KOPT-K1 (cell line): ENCODE measurements around the gene SCPEP1.
"Not testable (repeated sequence)": the region's sequence is repeated elsewhere in the genome, so short reads cannot be mapped to it uniquely, and the experiment has no call there.

Source experiments
- H3K27ac ChIP-seq: fragments of 200-600 bp; sonication (generic); 2 replicates; pipeline ENCODE4 v1.5.1; 2016; ENCODE audit warnings: antibody characterized with exemption, mild to moderate bottlenecking, low read depth, low read length; ENCODE audit not compliant: poor library complexity, severe bottlenecking
- H3K36me3 ChIP-seq: fragments of 200-600 bp; sonication (generic); 2 replicates; pipeline ENCODE4 v1.5.1; 2017; ENCODE audit warnings: antibody characterized with exemption, mild to moderate bottlenecking, low read length, moderate library complexity; ENCODE audit not compliant: insufficient read depth
- H3K9me3 ChIP-seq: fragments of 200-600 bp; sonication (generic); 2 replicates; pipeline ENCODE4 v1.5.1; 2017; ENCODE audit warnings: antibody characterized with exemption, low read length, mild to moderate bottlenecking; ENCODE audit not compliant: insufficient read depth, poor library complexity, severe bottlenecking

Gene SCPEP1, protein sequence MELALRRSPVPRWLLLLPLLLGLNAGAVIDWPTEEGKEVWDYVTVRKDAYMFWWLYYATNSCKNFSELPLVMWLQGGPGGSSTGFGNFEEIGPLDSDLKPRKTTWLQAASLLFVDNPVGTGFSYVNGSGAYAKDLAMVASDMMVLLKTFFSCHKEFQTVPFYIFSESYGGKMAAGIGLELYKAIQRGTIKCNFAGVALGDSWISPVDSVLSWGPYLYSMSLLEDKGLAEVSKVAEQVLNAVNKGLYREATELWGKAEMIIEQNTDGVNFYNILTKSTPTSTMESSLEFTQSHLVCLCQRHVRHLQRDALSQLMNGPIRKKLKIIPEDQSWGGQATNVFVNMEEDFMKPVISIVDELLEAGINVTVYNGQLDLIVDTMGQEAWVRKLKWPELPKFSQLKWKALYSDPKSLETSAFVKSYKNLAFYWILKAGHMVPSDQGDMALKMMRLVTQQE

DNA sequence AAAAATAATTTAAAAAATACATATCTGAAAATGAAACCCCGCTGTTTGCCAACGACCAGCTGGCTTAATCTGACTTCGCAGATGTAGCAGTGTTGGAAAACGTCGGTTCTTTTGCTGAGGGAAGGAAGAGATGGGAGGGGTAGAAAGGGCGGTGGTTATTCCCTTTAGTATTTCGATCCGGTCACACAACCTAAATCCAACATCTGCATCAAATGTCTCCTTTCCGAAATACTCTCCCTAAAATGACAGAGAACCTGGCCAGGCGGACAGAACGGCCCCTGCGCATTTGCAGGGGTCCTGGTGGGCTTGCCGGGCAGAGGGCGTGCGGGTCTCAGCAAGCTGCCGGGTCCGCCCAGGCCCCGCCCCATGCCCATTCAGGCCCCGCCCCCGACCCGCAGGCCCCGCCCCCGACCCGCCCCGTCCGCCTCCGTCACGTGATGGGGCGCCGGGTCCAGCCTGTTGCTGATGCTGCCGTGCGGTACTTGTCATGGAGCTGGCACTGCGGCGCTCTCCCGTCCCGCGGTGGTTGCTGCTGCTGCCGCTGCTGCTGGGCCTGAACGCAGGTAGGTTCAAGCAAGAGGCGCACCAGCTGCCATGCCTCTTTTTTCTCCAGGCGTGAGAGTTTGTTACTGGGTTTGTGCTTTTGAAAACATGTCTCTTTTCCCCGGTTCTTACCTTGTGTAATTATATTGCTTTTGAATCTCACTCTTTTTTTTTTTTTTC, at the start of gene SCPEP1:
Gene SCPEP1, plus strand, starts transcription at position 459 of the 723 bp plus-strand sequence. Its CDS starts 29 bp downstream, at position 488.
- Histone ChIP-seq H3K9me3 (peaks cover 2% of the 10 kb centered on the region), H3K27ac (peak within 1 kb of the TSS; percentile 26), H3K36me3 (no peaks in the 10 kb centered on the region; the same call in 1 of the 2 replicates)

DNA sequence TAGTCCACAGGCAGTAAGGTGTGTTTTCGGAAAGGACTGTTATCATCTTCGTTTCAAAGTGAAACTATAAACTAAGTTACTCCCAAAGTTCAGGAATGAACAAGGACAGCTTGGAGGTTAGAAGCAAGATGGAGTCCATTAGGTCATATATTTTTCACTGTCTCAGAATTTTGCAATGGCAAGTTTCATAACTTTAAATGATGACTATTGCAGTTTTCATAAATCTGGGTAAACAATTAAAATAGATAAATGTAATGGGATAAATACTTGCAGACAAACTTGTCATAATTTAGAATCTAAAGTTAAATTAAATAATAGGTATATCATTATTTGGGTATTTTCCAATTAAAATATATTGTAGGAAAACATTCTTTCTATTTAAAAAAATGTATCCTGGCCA, 49.3 kb upstream of the SCPEP1 start:
- H3K9me3 ChIP-seq = peaks cover 49% of the 10 kb centered on the region
- H3K27ac ChIP-seq = no peak overlapping the region
- H3K36me3 ChIP-seq = peaks cover 5% of the 10 kb centered on the region; the same call in 1 of the 2 replicates

DNA sequence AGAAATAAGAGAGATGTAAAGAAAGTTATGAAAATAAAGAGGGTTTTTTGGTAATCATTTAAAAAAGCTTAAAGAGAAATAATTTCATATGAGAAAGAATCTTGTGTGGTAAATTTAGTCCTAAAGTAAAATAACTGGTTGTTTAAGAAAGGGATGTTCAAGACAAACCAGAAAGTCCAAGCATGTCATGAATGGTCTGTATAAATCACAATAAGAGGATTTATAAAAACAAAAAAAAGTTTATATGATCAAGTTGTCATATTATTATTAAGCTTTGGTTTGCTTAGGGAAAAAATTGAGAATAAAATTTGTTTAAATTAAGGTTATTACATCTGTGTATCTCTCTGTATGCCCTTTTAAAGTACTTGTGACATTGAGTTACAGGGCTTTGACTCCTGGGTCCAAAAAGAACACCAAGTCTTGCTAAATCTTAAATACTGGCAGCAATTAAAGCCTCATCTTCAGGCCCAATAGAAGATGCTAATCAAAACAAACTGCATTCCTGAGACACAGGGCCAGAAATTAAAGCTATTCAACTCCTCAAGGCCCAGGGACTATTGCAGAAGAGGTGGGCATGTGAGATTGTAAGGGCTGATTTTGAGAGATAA, 48.5 kb upstream of the SCPEP1 start:
- Histone ChIP-seq H3K36me3 (peaks cover 14% of the 10 kb centered on the region), H3K27ac (no peak overlapping the region), H3K9me3 (peaks cover 49% of the 10 kb centered on the region)

DNA sequence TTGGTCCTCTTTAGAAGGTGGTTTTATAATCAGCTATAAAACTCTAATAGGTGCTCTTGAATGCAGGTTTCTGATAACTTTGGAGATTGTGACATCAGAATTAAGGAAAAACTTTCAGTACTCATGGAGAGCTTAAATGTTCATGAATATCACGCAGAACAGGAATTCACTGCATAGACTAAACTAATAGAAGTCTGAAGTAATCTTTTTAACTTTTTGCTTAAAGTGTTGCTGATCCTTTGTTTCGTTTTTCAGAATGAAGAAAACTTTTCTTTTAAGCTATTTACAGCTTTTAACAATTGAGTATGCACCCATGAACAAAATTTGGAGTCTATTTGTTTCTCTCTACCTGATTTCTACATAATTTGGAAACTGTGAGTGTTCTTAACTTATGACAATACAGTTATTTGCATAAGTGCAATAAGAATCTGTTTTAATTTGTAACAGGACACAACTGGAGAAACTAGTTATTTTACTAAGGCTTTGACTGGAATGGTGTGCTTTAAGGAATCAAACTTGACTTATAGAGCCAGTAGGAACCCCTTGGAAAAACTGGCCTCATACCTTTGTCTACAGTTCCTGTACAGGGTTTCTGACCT, 47.1 kb upstream of the SCPEP1 start:
- H3K27ac ChIP-seq = no peak overlapping the region
- peaks cover 27% of the 10 kb centered on the region for H3K36me3 ChIP-seq
- H3K9me3 ChIP-seq = peaks cover 44% of the 10 kb centered on the region

DNA sequence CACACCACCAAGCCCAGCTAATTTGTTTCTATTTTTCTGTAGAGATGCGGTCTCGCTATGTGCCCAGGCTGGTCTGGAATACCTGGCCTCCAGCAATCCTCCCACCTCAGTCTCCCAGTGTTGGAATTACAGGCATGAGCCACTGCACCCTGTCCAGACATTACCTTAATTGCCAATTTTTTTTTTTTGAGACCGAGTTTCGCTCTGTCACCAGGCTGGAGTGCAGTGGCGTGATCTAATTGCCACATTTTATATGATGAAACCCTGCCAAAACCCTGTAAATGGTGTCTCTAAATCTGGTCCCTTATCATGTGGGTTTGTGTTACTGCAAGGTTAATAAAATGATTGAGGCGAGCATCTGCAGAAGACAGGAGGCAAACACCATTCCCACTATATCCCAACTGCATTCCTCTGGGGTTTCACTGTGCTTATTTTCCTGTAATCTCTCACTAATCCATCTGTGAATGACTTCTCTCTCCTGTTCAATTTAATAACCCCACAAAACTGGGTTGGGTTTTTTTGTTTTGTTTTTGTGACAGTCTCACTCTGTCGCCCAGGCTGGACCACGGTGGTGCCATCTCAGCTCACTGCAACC, 44.7 kb upstream of the SCPEP1 start:
- Histone ChIP-seq H3K36me3 (peaks cover 51% of the 10 kb centered on the region), H3K27ac (no peak overlapping the region), H3K9me3 (peaks cover 43% of the 10 kb centered on the region)

DNA sequence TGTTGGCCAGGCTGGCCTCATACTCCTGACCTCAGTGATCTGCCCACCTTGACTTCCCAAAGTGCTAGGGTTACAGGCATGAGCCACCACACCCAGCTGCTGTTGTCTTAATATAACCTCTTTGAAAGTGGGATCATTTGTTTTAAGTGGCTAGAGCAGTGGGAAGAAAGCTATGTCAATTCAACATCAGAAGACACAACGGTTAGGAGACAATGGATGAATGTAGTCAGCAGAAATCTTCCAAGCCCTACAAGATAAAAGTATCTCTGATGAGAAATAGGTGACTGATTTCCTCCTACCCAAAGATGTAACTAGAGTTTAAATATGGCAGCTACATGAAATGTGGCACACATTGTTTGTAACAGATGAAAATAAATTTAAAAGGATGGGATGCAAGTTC, 44.1 kb upstream of the SCPEP1 start:
- Histone ChIP-seq H3K27ac (no peak overlapping the region), H3K9me3 (peaks cover 37% of the 10 kb centered on the region), H3K36me3 (peaks cover 57% of the 10 kb centered on the region)

- Histone ChIP-seq H3K36me3 (peaks cover 61% of the 10 kb centered on the region), H3K9me3 (peaks cover 33% of the 10 kb centered on the region), H3K27ac (no peak overlapping the region)
Observed at GRCh38 chr17:56934280-56934679, 43.7 kb upstream of the SCPEP1 start.

GRCh38 chr17:56935461-56935860, 42.5 kb upstream of the SCPEP1 start:
- H3K36me3 ChIP-seq = peaks cover 73% of the 10 kb centered on the region
- peaks cover 21% of the 10 kb centered on the region for H3K9me3 ChIP-seq
- no peak overlapping the region for H3K27ac ChIP-seq

- peaks cover 86% of the 10 kb centered on the region for H3K36me3 ChIP-seq
- no peak overlapping the region for H3K27ac ChIP-seq
- peaks cover 7% of the 10 kb centered on the region for H3K9me3 ChIP-seq
Observed at GRCh38 chr17:56936697-56937322, 41.1 kb upstream of the SCPEP1 start.

- Histone ChIP-seq H3K36me3 (peaks cover 95% of the 10 kb centered on the region), H3K27ac (no peak overlapping the region), H3K9me3 (peaks cover under 1% of the 10 kb centered on the region)
Observed at GRCh38 chr17:56937687-56938086, 40.2 kb upstream of the SCPEP1 start.

DNA sequence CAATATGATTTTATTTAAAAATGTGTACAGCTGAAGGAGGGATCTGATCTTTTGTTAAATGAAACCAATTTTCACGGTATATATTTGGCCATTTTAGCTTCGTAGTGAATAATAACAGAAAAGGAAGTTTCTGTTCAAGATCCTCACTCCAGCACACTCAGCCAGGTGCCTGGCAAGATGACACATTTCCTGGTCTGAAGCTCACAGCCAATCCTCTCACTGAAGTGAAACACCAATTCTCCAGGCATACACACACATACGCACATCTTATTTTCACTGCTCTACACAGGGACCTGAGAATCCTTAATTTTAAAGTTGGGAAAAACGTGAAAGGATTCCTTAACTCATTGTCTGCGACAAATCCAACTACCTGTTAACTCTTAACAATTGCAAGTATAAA, 39.7 kb upstream of the SCPEP1 start:
- peaks cover 98% of the 10 kb centered on the region for H3K36me3 ChIP-seq
- H3K27ac ChIP-seq, H3K9me3 ChIP-seq: not testable (repeated sequence)

GRCh38 chr17:56939869-56940484, 38.0 kb upstream of the SCPEP1 start:
- Histone ChIP-seq H3K36me3 (peaks cover 99% of the 10 kb centered on the region), H3K9me3 (no peaks in the 10 kb centered on the region), H3K27ac (no peak overlapping the region)

GRCh38 chr17:56943505-56944125, 34.3 kb upstream of the SCPEP1 start:
- Histone ChIP-seq H3K27ac (no peak overlapping the region), H3K9me3 (no peaks in the 10 kb centered on the region), H3K36me3 (peaks cover 99% of the 10 kb centered on the region)
